Measurements from ENCODE around the gene KRTAP5-1.
A peak's percentile ranks its signal among the peaks of the same experiment; 100 is the strongest.
"Not testable (repeated sequence)": the region's sequence is repeated elsewhere in the genome, so short reads cannot be mapped to it uniquely, and the experiment has no call there.

Gene KRTAP5-1, protein sequence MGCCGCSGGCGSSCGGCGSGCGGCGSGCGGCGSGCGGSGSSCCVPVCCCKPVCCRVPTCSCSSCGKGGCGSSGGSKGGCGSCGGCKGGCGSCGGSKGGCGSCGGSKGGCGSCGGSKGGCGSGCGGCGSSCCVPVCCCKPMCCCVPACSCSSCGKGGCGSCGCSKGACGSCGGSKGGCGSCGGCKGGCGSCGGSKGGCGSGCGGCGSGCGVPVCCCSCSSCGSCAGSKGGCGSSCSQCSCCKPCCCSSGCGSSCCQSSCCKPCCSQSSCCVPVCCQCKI

DNA sequence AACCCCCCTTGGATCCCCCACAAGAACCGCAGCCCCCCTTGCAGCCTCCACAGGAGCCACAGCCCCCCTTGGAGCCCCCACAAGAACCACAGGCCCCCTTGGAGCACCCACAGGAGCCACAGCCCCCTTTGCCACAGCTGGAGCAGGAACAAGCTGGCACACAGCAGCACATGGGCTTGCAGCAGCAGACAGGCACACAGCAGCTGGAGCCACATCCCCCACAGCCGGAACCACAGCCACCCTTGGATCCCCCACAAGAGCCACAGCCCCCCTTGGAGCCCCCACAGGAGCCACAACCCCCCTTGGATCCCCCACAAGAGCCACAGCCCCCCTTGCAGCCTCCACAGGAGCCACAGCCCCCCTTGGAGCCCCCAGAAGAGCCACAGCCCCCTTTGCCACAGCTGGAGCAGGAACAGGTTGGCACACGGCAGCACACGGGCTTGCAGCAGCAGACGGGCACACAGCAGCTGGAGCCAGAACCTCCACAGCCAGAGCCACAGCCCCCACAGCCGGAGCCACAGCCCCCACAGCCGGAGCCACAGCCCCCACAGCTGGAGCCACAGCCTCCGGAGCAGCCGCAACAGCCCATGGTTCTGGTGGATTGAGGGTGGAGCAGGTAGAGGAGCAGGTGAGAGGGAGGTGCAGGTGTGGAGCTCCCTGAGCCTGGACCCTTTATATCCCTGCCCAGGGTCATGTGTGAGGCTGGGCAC, at the start of gene KRTAP5-1:
Gene KRTAP5-1 (minus strand): TSS at position 623 of the 710 bp plus-strand sequence. CDS start 34 bp downstream, at position 589.
- not testable (repeated sequence) for DNase-seq

- no peak for DNase-seq
These were observed 48.8 kb upstream of the KRTAP5-1 start for GRCh38 chr11:1633864-1634263.

- no peak for DNase-seq
These were observed 47.1 kb upstream of the KRTAP5-1 start for GRCh38 chr11:1632053-1632714.

GRCh38 chr11:1631066-1631568, 46.0 kb upstream of the KRTAP5-1 start:
- no peak for DNase-seq

DNA sequence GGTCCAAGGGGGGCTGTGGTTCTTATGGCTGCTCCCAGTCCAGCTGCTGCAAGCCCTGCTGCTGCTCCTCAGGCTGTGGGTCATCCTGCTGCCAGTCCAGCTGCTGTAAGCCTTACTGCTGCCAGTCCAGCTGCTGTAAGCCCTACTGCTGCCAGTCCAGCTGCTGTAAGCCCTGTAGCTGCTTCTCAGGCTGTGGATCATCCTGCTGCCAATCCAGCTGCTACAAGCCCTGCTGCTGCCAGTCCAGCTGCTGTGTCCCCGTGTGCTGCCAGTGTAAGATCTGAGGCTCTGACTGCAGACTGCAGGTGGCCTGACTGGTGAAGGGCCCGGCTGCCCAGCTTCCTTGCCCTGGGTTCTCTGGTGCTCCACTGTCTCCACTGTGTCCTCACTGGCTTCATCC, 45.2 kb upstream of the KRTAP5-1 start:
- DNase-seq = no peak

GRCh38 chr11:1629326-1630185, 44.5 kb upstream of the KRTAP5-1 start, which contains the start of gene KRTAP5-5:
Gene KRTAP5-5 (plus strand): TSS chr11:1629775. CDS start chr11:1629841, 66 bp downstream.
- DNase-seq = no peak

GRCh38 chr11:1628506-1629325, 43.6 kb upstream of the KRTAP5-1 start:
- DNase-seq = peak; percentile 30

DNA sequence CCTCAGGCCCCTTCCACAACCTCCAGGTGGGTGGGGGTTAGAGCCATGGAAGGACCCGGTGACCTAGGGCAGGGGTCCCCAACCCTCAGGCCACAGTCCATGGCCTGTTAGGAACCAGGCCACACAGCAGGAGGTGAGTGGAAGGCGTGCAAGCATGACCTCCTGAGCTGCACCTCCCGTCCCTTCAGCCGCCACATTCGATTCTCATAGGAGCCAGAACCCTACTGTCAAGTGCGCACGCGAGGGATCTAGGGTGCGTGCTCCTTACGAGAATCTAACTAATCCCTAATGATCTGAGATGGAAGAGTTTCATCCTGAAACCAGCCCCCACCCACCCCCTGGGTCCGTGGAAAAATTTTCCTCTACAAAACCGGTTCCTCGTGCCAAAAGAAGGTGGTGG, 40.5 kb upstream of the KRTAP5-1 start:
- DNase-seq = no peak

- no peak for DNase-seq
These were observed 39.5 kb upstream of the KRTAP5-1 start for GRCh38 chr11:1624621-1625020.

DNA sequence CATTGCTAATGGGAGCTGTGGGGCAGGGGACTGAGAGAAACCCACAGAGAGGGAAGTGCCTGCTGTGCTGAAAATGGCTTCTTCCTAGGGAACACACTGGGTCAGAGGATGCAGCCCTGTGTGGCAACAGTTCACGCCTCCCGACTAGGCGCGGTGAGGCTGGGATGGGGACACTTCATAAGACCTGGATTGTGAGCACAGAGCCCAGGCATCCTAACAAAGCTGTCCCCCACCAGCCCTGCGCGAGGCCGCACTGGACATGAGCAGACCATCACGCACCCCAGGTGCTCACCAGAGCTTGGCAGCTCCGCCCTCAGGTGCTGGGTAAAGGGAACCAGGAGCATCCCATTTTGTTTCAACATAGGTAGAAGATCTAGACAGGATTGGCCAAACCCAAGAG, 38.6 kb upstream of the KRTAP5-1 start:
- DNase-seq = no peak

GRCh38 chr11:1622086-1622485, 37.0 kb upstream of the KRTAP5-1 start, which contains the start of gene KRTAP5-4:
Gene KRTAP5-4 (minus strand): TSS chr11:1622138. CDS start chr11:1622093, 45 bp downstream.
- no peak for DNase-seq

- DNase-seq = no peak
These were observed 34.4 kb upstream of the KRTAP5-1 start for GRCh38 chr11:1619449-1619848.

GRCh38 chr11:1618231-1618630, 33.1 kb upstream of the KRTAP5-1 start:
- DNase-seq = no peak

GRCh38 chr11:1608363-1608762, 23.3 kb upstream of the KRTAP5-1 start, which contains the start of gene KRTAP5-3:
Gene KRTAP5-3 (minus strand): TSS chr11:1608463. CDS start chr11:1608385, 78 bp downstream.
- no peak for DNase-seq

- not testable (repeated sequence) for DNase-seq
These were observed 22.8 kb upstream of the KRTAP5-1 start for GRCh38 chr11:1607901-1608300.

- not testable (repeated sequence) for DNase-seq
These were observed 22.2 kb upstream of the KRTAP5-1 start for GRCh38 chr11:1607156-1607845.

DNA sequence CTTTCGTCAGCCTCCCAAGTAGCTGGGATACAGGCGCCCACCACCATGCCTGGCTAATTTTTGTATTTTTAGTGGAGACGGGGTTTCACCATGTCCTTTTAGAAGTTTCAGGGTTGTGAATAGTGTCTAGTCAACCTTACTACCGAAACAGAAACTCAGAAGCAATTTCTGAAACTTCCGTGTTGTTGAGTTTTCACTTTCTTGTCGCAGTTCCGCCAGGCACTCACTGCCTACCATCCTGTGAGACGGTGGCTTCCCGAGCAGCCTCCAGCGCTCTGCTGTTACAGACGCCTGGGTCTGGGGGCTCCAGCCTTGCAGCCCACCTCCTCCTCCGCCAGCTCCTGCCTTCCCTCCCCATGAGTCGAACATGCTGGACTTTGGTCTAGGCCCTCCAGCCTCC, 20.8 kb upstream of the KRTAP5-1 start:
- not testable (repeated sequence) for DNase-seq

DNA sequence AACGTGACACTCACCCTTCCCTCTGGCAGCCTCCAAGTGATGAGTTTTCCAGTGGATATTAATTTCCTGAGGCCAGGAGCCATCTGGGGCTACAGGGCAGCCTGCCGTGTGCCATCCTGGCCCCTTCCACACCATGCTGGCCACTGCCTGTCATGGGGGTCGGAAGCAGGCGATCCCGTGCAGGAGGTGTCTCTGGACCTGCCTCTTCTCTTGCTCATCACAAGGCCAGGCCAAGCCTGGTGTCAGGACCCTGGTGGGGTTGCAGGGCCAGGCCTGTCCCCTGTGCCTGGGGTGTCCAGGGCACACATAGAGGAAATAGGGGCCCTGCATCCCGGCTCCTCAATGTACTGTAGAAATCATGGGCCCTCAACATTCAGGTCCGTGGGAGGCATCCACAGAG, 19.6 kb upstream of the KRTAP5-1 start:
- no peak for DNase-seq

- no peak for DNase-seq
These were observed 19.1 kb upstream of the KRTAP5-1 start for GRCh38 chr11:1604181-1604580.

DNA sequence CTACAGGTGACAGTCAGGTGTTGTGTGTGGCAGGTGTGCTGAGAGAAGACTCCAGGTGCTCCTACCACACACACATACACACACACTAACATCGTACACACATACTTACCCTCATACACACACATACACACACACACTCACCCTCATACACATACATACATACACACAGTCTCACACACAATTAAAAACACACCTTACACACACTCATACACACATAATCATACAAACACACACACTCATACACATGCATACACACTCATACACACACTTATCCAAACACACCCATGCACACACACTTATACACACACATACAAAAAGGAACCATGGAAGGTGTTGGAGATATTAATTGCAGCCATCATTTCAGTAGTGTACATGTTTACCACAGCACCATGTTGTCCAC, 18.5 kb upstream of the KRTAP5-1 start:
- DNase-seq = no peak

DNA sequence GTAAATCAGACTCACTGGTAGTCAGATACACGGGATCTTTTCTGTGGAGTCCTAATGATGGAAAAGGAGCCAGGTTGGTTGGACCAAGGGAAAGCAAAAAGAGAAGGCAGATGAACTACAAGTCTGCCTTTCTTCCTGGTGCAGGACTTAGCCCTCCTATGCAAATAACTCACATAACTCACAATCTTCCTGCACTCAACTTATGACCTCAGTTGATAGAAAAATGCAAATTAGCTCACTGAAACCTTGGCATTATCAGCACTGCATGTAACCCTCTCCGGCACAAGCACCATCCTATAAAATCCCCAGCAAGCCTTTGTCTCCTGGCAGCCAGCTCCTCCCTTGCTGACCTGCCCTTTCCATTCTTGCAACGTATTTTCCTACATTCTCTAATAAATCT, 16.6 kb upstream of the KRTAP5-1 start:
- peak; percentile 84 for DNase-seq
